ENCODE data around the gene PPP2R2C.

The PPP2R2C gene

GRCh38 chr4:6324999-6325787 lies 147.2 kb downstream of the PPP2R2C start:
- no peak for DNase-seq (ENCODE audit: low read depth)

GRCh38 chr4:6324461-6324998 lies 147.9 kb downstream of the PPP2R2C start:
- in situ Hi-C loops (cut with HindIII; ENCODE audit: low sequenced_read_pairs), result no loop called here
- H3K4me3 ChIP-seq (ENCODE audit: low read depth, low read length), result no peak overlapping the region
- no peak for TF ChIP-seq CTCF (IDR thresholded peaks at IDR 0.05; ENCODE audit: low read depth, low read length, missing control alignments)
- no peak for DNase-seq (ENCODE audit: low read depth)

More at GRCh38 chr4:6324999-6325787, 147.2 kb downstream of the PPP2R2C start:
- TF ChIP-seq CTCF (IDR thresholded peaks at IDR 0.05; ENCODE audit: low read depth, low read length, missing control alignments), result no peak
- in situ Hi-C loops (cut with HindIII; ENCODE audit: low sequenced_read_pairs), result no loop called here
- no peak overlapping the region for H3K4me3 ChIP-seq (ENCODE audit: low read depth, low read length)

GRCh38 chr4:6322761-6323566 lies 149.4 kb downstream of the PPP2R2C start:
- no peak overlapping the region for H3K4me3 ChIP-seq (ENCODE audit: low read depth, low read length)
- in situ Hi-C loops (cut with HindIII; ENCODE audit: low sequenced_read_pairs), result no loop called here
- DNase-seq (ENCODE audit: low read depth), result no peak
- TF ChIP-seq CTCF (IDR thresholded peaks at IDR 0.05; ENCODE audit: low read depth, low read length, missing control alignments), result no peak

- no peak for TF ChIP-seq CTCF (IDR thresholded peaks at IDR 0.05; ENCODE audit: low read depth, low read length, missing control alignments)
- no peak for DNase-seq (ENCODE audit: low read depth)
- no peak overlapping the region for H3K4me3 ChIP-seq (ENCODE audit: low read depth, low read length)
- in situ Hi-C loops (cut with HindIII; ENCODE audit: low sequenced_read_pairs), result no loop called here
Observed at GRCh38 chr4:6322067-6322760, 150.2 kb downstream of the PPP2R2C start.

GRCh38 chr4:6321361-6321760 lies 151.1 kb downstream of the PPP2R2C start:
- in situ Hi-C loops (cut with HindIII; ENCODE audit: low sequenced_read_pairs), result no loop called here
- no peak for TF ChIP-seq CTCF (IDR thresholded peaks at IDR 0.05; ENCODE audit: low read depth, low read length, missing control alignments)
- no peak overlapping the region for H3K4me3 ChIP-seq (ENCODE audit: low read depth, low read length)

GRCh38 chr4:6320663-6321062 lies 151.8 kb downstream of the PPP2R2C start:
- TF ChIP-seq CTCF (IDR thresholded peaks at IDR 0.05; ENCODE audit: low read depth, low read length, missing control alignments), result no peak
- DNase-seq (ENCODE audit: low read depth), result no peak
- in situ Hi-C loops (cut with HindIII; ENCODE audit: low sequenced_read_pairs), result no loop called here
- no peak overlapping the region for H3K4me3 ChIP-seq (ENCODE audit: low read depth, low read length)

More at GRCh38 chr4:6321361-6321760, 151.1 kb downstream of the PPP2R2C start:
- DNase-seq (ENCODE audit: low read depth), result no peak
